Fibroblast of the aortic adventitia (primary cell): ENCODE results near the gene COL2A1. TPM values are rescaled to one million over a fixed set of nuclear protein-coding genes. Genes with fewer than 3 reads are reported as not detected.
A peak's percentile ranks its signal among the peaks of the same experiment; 100 is the strongest.

Source experiments
- DNase-seq: peaks from one replicate; pipeline ENCODE4 v3.0.0-alpha.2; 2010; ENCODE audit warnings: low read depth
- H3K4me3 ChIP-seq: 2 replicates; pipeline ENCODE4 v1.5.1; 2011; ENCODE audit warnings: low read depth, mild to moderate bottlenecking, control low read depth, low read length, moderate library complexity
- CTCF ChIP-seq: IDR thresholded peaks from 2 replicates; pipeline ENCODE4 v1.5.1; 2011; ENCODE audit warnings: mild to moderate bottlenecking, low read length, control low read depth, inconsistent platforms; ENCODE audit not compliant: insufficient read depth
- total RNA-seq: library from RNA; depleted of rRNA; stranded (reverse); fragments of >200 nt; gene quantifications from 2 replicates; pipeline ENCODE4 v1.2.3, GENCODE V29; 2012; ENCODE audit warnings: low replicate concordance

COL2A1 gene
- not detected in 2 replicates for total RNA-seq

GRCh38 chr12:48004053-48004941 lies at the start of gene COL2A1:
TSS of gene COL2A1 (minus strand) at chr12:48004476. CDS start at chr12:48004321, 155 bp downstream.
- peak within 1 kb of the TSS; percentile 17 for H3K4me3 ChIP-seq
- peak; percentile 3 for DNase-seq
- no peak for TF ChIP-seq CTCF

- no peak overlapping the region for H3K4me3 ChIP-seq
- DNase-seq, result no peak
- TF ChIP-seq CTCF, result no peak
Measured at GRCh38 chr12:48053883-48054282, 49.6 kb upstream of the COL2A1 start.

GRCh38 chr12:48053122-48053521 lies 48.8 kb upstream of the COL2A1 start:
- TF ChIP-seq CTCF, result no peak
- DNase-seq, result no peak
- no peak overlapping the region for H3K4me3 ChIP-seq

- no peak overlapping the region for H3K4me3 ChIP-seq
- DNase-seq, result no peak
- TF ChIP-seq CTCF, result no peak
Measured at GRCh38 chr12:48051681-48052080, 47.4 kb upstream of the COL2A1 start.

- no peak for DNase-seq
Measured at GRCh38 chr12:48050174-48050573, 45.9 kb upstream of the COL2A1 start.

GRCh38 chr12:48045965-48046518 lies 41.8 kb upstream of the COL2A1 start:
- DNase-seq, result no peak
- TF ChIP-seq CTCF, result no peak
- H3K4me3 ChIP-seq, result no peak overlapping the region

More at GRCh38 chr12:48050174-48050573, 45.9 kb upstream of the COL2A1 start:
- no peak for TF ChIP-seq CTCF
- no peak overlapping the region for H3K4me3 ChIP-seq
